CD4-positive, alpha-beta T cell treated with Interleukin-6 for 4 hours (primary cell): Measurements from ENCODE around the gene OR52K2.
"Not testable (repeated sequence)": the region's sequence is repeated elsewhere in the genome, so short reads cannot be mapped to it uniquely, and the experiment has no call there.

Experiments
- DNase-seq: peaks from one replicate; pipeline ENCODE4 v3.0.0-alpha.2; 2020; ENCODE audit warnings: mixed read lengths

The OR52K2 gene

GRCh38 chr11:4481240-4481582 is 32.1 kb downstream of the OR52K2 start:
- no peak for DNase-seq

GRCh38 chr11:4482445-4482844 is 33.4 kb downstream of the OR52K2 start, which contains the start of gene OR52K1:
Gene OR52K1, plus strand, starts transcription at chr11:4482646. Its CDS starts 6,255 bp downstream, at chr11:4488901.
- no peak for DNase-seq

- DNase-seq, result no peak
Measured at GRCh38 chr11:4484310-4484709, 35.2 kb downstream of the OR52K2 start.

- DNase-seq, result not testable (repeated sequence)
Measured at GRCh38 chr11:4491405-4491804, 42.3 kb downstream of the OR52K2 start.

- no peak for DNase-seq
Measured at GRCh38 chr11:4491878-4492606, 42.9 kb downstream of the OR52K2 start.

- no peak for DNase-seq
Measured at GRCh38 chr11:4493480-4493818, 44.4 kb downstream of the OR52K2 start.

GRCh38 chr11:4495487-4495886 is 46.4 kb downstream of the OR52K2 start:
- no peak for DNase-seq

GRCh38 chr11:4495986-4496385 is 46.9 kb downstream of the OR52K2 start:
- no peak for DNase-seq

- no peak for DNase-seq
Measured at GRCh38 chr11:4496557-4497248, 47.6 kb downstream of the OR52K2 start.
